Medulla oblongata (tissue), 1 donor: ENCODE measurements around the gene BIN1.

Experiments used
- DNase-seq: peaks from one replicate; pipeline ENCODE4 v3.0.0-alpha.2; 2015; ENCODE audit errors: extremely low spot score

BIN1 gene, protein sequence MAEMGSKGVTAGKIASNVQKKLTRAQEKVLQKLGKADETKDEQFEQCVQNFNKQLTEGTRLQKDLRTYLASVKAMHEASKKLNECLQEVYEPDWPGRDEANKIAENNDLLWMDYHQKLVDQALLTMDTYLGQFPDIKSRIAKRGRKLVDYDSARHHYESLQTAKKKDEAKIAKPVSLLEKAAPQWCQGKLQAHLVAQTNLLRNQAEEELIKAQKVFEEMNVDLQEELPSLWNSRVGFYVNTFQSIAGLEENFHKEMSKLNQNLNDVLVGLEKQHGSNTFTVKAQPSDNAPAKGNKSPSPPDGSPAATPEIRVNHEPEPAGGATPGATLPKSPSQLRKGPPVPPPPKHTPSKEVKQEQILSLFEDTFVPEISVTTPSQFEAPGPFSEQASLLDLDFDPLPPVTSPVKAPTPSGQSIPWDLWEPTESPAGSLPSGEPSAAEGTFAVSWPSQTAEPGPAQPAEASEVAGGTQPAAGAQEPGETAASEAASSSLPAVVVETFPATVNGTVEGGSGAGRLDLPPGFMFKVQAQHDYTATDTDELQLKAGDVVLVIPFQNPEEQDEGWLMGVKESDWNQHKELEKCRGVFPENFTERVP

GRCh38 chr2:127106991-127107621, at the start of gene BIN1:
TSS of gene BIN1 (minus strand) at chr2:127107154. CDS start at chr2:127106943, 211 bp downstream.
- DNase-seq: peak; percentile 96

DNA sequence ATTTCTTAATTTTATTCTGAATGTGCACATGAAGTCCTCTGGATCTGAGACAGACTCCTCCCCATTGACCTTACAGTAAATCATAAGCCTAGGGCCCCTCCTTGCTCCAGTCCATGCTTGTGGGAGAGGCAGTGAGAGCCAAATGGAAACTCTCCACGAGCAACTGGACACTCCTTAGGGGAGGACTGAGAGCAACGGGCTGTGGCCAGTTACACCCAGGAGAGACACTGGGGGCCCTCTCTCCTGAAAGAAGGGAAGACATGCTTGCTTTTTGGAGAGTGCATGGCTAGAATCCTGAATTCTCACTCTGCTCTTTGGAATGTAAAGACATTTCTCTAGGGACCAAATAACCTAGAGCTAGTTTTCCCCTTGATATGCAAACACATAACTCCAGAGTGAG, 49.0 kb upstream of the BIN1 start:
- DNase-seq: no peak

GRCh38 chr2:127155028-127155581, 48.2 kb upstream of the BIN1 start:
- DNase-seq: no peak

DNA sequence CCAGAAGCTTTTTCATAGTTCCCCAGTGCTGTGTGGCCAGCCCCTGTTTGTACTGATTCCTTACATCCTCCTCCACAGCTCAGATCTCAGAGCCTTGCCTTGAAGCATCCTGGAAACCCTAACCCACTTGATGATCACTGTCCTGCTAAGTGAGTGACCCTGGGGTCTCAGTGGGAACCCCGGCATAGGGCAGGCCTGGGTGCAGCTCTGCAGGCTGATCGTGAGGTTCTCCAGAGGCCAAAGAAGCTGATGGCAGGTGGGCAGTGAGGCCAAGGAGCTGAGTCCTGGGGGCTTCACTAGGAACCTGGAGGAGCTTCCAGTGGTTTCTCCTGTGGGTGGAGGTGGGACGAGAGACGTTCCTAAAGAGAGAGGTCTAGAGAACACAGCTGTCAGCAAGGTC, 47.4 kb upstream of the BIN1 start:
- DNase-seq: no peak

DNA sequence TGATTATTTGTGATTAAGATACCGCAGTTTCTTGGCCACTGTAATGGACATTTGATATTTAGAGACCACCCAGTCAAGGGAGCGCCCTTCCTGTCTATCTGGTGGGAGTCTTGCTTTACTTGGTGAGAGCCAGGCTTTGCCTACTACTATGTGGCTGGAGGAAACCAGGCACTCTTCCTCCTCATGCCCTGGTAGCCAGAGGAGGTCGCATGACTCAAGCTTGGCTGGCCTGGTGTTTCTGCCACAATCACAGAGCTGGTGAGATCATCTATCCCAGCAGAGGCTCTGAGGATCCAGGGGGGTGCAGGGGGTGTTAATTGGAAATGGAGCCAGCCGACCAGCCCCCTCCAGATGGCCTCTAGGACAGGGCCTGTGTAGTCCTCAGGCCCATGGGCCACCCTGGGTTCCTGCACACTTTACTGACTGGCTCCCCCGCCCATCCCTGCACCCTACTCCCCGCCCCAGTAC, 46.8 kb upstream of the BIN1 start:
- DNase-seq: peak; percentile 82

DNA sequence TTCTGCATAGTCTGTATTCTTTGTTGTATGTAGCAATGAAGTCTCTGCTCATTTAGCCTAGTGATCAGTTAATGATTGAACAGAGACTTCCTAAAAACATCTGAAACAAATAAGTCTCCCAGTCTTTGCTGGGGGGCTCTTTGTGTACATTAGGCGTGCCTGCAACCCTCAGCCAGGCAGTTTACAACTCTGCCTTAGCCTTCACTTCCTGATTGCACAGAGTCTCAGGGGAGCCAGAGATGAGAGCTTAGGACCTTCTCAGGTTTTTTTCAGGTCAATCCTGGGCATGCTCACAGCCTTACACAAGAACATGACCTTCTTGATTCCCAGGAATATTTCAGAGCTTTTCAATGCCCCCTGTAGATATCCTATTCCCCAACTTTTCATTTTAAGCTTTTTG, 44.0 kb upstream of the BIN1 start:
- no peak for DNase-seq

DNA sequence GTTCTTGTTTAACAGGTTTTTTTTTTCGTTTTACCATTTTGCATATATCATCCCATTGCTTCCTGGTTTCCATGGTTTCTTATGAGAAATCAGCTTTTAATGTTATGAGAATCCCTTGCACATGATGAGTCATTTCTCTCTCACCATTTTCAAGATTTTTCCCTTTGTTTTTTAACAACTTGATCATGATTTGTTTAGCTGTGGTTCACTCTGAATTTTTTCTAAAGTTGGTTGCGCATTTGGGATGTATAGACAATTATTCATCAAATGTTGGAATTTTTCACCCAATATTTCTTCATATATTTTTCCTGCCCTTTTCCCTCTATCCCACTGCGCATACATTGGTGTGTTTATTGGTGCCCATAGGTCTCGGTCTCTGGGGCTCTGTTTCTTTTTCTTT, 42.4 kb upstream of the BIN1 start:
- no peak for DNase-seq

DNA sequence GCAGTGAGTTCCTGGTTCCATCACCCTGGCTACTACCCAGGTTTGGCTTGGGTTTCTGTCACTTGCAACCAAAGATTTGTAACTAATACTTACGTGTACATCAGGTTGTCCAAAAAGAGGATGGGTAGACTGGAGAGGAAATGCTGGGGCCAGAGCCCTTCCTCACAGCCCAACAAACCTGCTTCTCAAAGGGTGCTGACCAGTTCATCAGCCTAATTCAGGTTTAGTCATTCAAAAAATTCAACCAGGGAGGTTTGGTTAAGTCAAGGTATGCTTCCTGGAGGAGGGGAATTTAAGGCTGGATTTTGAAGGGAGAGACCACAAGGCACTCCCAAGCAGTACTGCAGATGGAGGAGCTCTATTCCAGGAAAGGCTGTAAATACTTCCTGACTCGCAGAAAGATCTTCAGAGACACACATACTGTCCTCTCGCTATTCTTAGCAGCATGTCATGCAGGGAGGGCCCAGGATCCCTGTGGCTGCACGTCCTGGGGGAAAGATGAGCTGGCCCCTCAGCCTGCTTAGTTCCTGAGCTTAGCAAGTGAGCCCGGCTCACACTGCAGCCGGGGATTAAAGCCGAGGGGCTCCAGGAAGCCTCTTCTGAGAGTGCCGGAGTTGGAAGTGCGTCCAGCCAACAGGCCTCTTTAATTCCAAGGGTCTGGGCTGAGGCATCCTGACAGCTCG, 40.0 kb upstream of the BIN1 start:
- DNase-seq: no peak

DNA sequence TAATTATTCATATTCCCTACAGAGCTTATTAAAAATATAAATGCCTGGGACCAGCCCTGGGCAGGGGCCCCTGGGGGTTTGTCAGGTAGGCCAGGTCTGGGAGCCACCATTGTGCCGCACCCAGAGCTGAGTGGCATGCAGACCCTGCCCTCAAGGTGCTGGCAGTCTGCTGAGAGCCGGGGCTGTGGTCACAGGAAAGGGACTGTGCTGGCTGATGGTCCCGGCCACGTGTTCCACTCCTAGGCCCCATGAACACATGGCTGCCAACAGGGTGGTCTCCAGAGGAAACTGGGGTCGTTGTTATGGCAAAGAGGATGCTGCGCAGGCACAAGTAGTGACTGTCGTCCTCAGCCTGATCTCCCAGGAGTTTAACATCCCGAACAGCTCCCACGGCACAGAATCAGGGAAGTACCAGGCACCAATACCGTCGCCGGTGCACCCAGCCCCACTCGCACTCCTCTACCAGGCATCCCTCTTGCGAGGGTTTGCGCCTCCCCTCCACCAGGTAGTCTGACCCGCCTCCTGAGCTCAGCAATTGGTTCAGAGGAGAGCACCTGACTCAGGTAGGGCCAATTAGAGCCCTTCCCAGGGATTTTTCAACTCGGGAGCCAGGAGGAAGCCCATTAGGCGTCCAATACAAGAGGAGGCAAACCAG, 39.2 kb upstream of the BIN1 start:
- no peak for DNase-seq

DNA sequence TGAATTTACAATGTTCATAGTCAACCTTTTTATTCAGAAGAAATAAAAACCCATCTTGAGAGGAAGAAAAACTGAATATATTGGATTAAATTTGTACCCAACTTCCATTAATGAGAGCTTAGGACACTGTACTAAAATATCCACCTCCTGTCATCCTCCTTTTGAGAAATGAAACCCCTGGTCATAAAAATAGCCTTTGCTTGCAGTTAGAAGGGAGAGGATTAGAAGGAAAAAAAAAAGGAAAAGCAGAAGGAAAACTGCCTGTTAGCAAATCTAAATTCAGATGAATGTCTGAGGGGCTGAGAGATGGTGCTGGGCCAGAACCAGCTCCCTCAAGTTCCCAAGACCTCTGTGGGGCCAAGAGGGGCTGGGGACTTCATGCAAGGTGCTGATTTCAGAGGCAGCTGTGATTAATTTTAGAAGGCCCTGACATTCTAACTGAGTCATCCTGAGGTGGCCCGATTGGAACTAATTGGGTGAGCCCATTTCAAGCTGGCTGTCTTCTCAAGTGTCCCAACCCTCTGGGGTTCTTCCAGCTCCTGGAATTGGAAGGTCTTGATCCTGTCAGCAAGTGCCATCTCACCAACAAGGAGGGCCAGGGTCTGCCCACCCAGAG, 38.4 kb upstream of the BIN1 start:
- DNase-seq: peak; percentile 69

DNA sequence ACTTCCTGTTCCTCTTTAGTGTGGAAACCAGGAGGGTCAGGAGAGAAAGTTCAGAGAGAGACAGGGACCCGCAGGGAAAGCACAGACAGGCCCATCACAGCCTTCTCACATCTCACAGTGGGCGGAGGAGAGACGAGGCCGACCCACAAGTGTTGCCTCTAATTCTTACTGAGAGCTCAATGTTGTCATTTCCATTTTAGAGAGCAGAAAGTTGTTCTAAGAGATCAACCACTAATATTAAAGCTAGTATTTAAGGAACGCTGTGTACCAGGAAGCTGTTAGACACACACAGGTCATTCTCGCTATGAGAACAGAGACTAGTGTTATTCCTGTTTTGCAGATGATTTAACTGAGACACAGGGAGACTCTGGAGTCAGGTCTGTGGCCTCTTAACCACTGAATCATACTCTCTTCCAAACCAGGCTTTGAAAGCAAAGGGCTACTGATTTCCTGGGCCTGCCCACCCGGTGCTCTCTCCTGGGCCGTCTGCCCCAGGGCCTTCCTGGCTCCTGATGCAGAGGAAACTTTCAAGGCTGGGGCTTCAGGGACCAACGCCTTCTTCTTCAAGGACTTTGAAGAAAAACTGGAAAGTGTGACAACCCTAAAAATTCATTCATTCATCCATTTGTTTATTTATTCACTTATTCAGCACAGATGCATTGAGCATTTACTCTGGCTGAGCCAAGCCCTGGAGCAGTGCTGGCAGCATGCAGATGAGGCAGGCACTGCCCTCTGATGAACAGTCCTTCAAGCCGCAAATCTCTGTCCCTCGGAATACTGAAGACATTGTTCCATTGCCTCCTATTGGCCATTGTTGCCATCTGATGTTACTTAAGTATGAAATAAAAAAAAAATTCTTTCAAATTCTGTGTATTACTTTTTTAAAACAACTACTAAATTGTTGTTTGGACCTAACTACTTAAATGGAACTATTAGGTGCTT, 37.2 kb upstream of the BIN1 start:
- peak; percentile 93 for DNase-seq

DNA sequence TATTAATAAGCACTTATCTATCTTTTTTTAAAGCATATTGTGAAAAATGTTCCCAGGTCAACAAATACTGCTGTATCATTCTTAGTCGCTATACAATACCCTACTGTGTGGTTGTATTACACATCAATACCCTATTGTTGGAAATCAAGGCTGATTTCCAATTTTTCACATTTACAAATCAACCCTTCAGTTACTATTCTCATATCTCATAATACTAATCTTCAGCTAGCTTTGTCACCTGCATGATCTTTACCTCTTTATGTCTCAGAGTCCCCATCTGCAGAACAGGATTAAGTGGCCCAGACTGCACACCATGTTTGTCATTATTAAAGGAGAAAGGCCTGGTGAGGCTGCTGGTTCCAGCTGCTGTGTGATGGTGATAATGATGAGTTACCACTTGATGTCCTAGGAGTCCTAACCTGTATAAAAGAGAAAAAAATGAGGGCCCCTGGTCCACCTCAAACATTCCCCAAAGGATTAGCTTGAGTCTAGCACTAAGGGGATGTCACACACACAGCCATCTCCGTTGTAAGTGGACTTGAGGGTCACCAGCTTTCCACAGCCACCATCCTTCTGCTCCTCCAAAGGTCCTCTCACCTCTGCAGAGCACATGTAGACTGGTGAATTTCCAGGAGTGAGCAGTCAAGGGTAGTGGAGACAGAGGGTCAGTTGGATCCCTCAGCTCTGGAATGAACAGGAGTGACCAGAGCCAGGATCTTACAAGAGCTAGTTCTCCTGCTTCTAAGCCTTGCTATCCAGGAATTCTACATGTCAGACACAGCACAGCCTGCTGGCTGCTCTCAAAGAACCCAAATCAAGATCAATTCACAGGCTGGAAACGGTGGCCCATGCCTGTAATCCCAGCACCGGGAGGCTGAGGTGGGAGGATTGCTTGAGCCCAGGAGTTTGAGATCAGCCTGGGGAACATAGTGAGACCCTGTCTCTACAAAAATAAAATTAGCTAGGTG, 36.0 kb upstream of the BIN1 start:
- peak; percentile 67 for DNase-seq

- peak; percentile 51 for DNase-seq
Observed at GRCh38 chr2:127140538-127140937, 33.6 kb upstream of the BIN1 start.

GRCh38 chr2:127139766-127140165, 32.8 kb upstream of the BIN1 start:
- no peak for DNase-seq

DNA sequence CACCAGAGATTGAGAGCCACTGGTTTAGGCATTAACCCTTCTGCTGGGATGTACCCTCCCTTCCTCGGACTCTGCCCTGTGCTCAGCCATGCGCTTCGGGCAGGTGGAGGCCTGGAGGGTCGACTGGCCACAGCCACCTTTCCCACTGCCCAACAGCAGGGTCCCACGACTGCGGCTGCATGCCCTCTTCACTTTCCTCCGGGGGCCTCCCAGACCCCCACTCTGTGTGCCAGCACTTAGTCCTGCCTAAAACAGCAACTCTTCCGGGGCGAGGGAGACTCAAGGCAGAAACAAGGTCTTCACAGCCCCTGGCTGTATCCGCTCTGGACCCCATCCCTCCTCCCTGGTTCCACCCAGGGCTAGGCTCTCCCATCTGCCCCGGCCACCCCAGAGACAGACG, 31.3 kb upstream of the BIN1 start:
- no peak for DNase-seq

DNA sequence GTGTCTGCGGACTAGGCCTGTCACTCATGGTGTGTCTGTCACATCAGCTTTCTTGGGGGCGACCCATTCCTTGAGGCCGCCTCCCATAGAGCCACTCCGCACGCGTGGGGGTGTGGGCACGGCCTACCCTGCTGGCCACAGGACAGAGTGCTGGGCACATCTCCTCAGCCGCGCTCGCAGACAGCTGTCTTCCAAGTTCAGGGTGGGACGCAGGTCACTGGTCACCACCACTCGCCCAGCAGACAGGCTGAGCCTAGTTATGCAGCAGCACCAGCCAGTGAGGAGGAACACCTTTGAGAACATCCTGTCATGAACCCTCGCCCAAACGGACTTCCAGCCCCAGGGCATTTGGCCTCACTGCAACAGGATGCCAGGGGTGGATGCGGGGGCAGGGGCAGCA, 30.8 kb upstream of the BIN1 start:
- DNase-seq: no peak

DNA sequence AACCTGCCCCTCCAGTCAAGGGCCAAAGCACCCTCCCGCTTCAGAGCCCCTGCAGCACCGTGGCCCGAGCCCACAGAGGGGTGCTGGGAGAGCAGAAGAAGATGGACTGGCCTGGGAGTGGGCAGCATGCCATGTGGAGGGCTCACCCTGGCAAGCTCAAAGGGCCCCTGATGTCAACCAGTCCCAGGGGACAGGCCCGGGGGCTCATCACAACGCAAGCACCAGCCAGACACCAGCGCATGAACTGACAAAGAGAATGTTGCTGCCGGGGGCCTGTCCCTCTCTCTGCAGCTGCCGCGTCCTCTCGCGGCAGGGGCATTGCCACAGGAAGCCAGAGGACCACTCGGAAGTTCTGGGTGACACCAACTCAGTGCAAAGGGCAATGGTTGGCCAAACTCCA, 30.3 kb upstream of the BIN1 start:
- no peak for DNase-seq
